HepG2 (cell line): ENCODE measurements around the gene DNAJA2. TPM values are rescaled to one million over a fixed set of nuclear protein-coding genes. Genes with fewer than 3 reads are reported as not detected.

ENCODE experiments used
- CBX2 ChIP-seq, 2 experiments: fragments of 200-600 bp in 1 of 2; sonication (generic); formaldehyde crosslinking in 1 of 2; IDR thresholded peaks; 2 replicates each; pipeline versions ENCODE4 v1.7.0 to v1.8.1; 2018 to 2022; ENCODE audit warnings: low read depth in 2 of 2, low read length in 1 of 2, mild to moderate bottlenecking in 1 of 2, missing genetic modification reagents in 1 of 2
- FOSL1 ChIP-seq: sonication (generic); formaldehyde crosslinking; IDR thresholded peaks from 2 replicates; pipeline ENCODE4 v1.9.0; 2021; ENCODE audit warnings: missing genetic modification reagents, borderline replicate concordance
- KDM2A ChIP-seq: sonication (generic); formaldehyde crosslinking; IDR thresholded peaks from 2 replicates; pipeline ENCODE4 v1.4.0; 2020; ENCODE audit warnings: low read depth, missing genetic modification reagents, borderline replicate concordance
- MIXL1 ChIP-seq: IDR thresholded peaks from 2 replicates; pipeline ENCODE4 v1.6.1; 2016
- MYC ChIP-seq: sonication (generic); formaldehyde crosslinking; IDR thresholded peaks from 2 replicates; pipeline ENCODE4 v1.9.0; 2021; ENCODE audit warnings: missing genetic modification reagents, borderline replicate concordance
- PITX1 ChIP-seq: sonication (generic); formaldehyde crosslinking; IDR thresholded peaks from 2 replicates; pipeline ENCODE4 v1.5.1; 2020; ENCODE audit warnings: mild to moderate bottlenecking, missing genetic modification reagents
- RARA ChIP-seq: IDR thresholded peaks from 2 replicates; pipeline ENCODE4 v1.6.1; 2016; ENCODE audit warnings: missing genetic modification reagents, missing compliant biosample characterization
- RBM39 ChIP-seq: fragments of 200-400 bp; formaldehyde crosslinking; IDR thresholded peaks from one replicate; pipeline ENCODE4 v1.6.1; 2018; ENCODE audit warnings: antibody characterized with exemption, mild to moderate bottlenecking, low read depth, low read length; ENCODE audit not compliant: poor library complexity, severe bottlenecking
- TBX2 ChIP-seq: sonication (generic); formaldehyde crosslinking; IDR thresholded peaks from 2 replicates; pipeline ENCODE4 v1.5.0; 2020; ENCODE audit warnings: missing genetic modification reagents, mild to moderate bottlenecking, borderline replicate concordance
- TEAD3 ChIP-seq: optimal IDR thresholded peaks from 2 replicates; pipeline ENCODE3; 2016; ENCODE audit warnings: borderline replicate concordance
- THAP11 ChIP-seq: IDR thresholded peaks from 2 replicates; pipeline ENCODE4 v1.6.1; 2016; ENCODE audit warnings: missing biosample characterization, missing genetic modification reagents
- ZC3H13 ChIP-seq: sonication (generic); formaldehyde crosslinking; IDR thresholded peaks from 2 replicates; pipeline ENCODE4 v1.8.1; 2023; ENCODE audit warnings: mild to moderate bottlenecking, missing genetic modification reagents, moderate library complexity
- ZFP41 ChIP-seq: sonication (generic); formaldehyde crosslinking; IDR thresholded peaks from 2 replicates; pipeline ENCODE4 v1.4.0; 2020; ENCODE audit warnings: mild to moderate bottlenecking, missing genetic modification reagents, borderline replicate concordance
- ZFX ChIP-seq: sonication (generic); formaldehyde crosslinking; IDR thresholded peaks from 2 replicates; pipeline ENCODE4 v1.4.0; 2020; ENCODE audit warnings: mild to moderate bottlenecking, low read depth, missing genetic modification reagents, moderate library complexity
- ZNF382 ChIP-seq: sonication (generic); formaldehyde crosslinking; IDR thresholded peaks from 2 replicates; pipeline ENCODE4 v1.5.0; 2020; ENCODE audit warnings: missing genetic modification reagents, mild to moderate bottlenecking, borderline replicate concordance
- ZNF549 ChIP-seq: sonication (generic); formaldehyde crosslinking; IDR thresholded peaks from 2 replicates; pipeline ENCODE4 v1.5.0; 2020; ENCODE audit warnings: missing genetic modification reagents
- ZNF550 ChIP-seq: sonication (generic); formaldehyde crosslinking; IDR thresholded peaks from 2 replicates; pipeline ENCODE4 v1.4.0; 2020; ENCODE audit warnings: mild to moderate bottlenecking, missing genetic modification reagents, borderline replicate concordance
- ZNF557 ChIP-seq: sonication (generic); formaldehyde crosslinking; IDR thresholded peaks from 2 replicates; pipeline ENCODE4 v1.4.0; 2020; ENCODE audit warnings: missing genetic modification reagents
- ZNF678 ChIP-seq: sonication (generic); formaldehyde crosslinking; IDR thresholded peaks from 2 replicates; pipeline ENCODE4 v1.4.0; 2020; ENCODE audit warnings: mild to moderate bottlenecking, missing genetic modification reagents
- ZNF839 ChIP-seq: sonication (generic); formaldehyde crosslinking; IDR thresholded peaks from 2 replicates; pipeline ENCODE4 v1.4.0; 2020; ENCODE audit warnings: missing genetic modification reagents, mild to moderate bottlenecking, borderline replicate concordance
- polyA plus RNA-seq, 8 experiments: library from polyadenylated mRNA; depleted of rRNA in 3 of 8; stranded (reverse) in 7 of 8; unstranded in 1 of 8; fragments of >200 nt; fragmentation: Illumina TruSeq in 4 of 8; extraction: Trizol in 4 of 8; gene quantifications; 2 replicates each; pipeline versions ENCODE4 v1.2.1 to v1.2.3, GENCODE V29; 2011 to 2016; ENCODE audit warnings: low read depth in 4 of 8, missing spikeins in 1 of 8, mixed read lengths in 1 of 8; ENCODE audit not compliant: insufficient read depth in 1 of 8
- total RNA-seq, 5 experiments: library from RNA; depleted of rRNA; stranded (reverse); fragments of >200 nt; fragmentation: Illumina TruSeq; extraction: Trizol; gene quantifications; 2 replicates each; pipeline ENCODE4 v1.2.3, GENCODE V29; 2016; ENCODE audit warnings: low read depth in 1 of 5
- TF ChIP-seq, protein P1 (sequence below): sonication (generic); formaldehyde crosslinking; IDR thresholded peaks from 2 replicates; pipeline ENCODE4 v1.4.0; 2020; ENCODE audit warnings: missing genetic modification reagents
- TF ChIP-seq, protein P2 (sequence below): sonication (generic); formaldehyde crosslinking; IDR thresholded peaks from 2 replicates; pipeline ENCODE4 v1.4.0; 2020; ENCODE audit warnings: missing genetic modification reagents
- TF ChIP-seq, protein P3 (sequence below): sonication (generic); formaldehyde crosslinking; IDR thresholded peaks from 2 replicates; pipeline ENCODE4 v1.5.0; 2020; ENCODE audit warnings: missing genetic modification reagents, mild to moderate bottlenecking, borderline replicate concordance
- TF ChIP-seq, protein P4 (sequence below): sonication (generic); formaldehyde crosslinking; IDR thresholded peaks from 2 replicates; pipeline ENCODE4 v1.9.0; 2022; ENCODE audit warnings: low read depth, missing genetic modification reagents

Gene DNAJA2
- total and polyA plus RNA-seq, 2 of the 13 experiments (the other 11 are each of a cell fraction or from before 2014, with no cell fraction given), result 25.4 to 176 TPM

DNA sequence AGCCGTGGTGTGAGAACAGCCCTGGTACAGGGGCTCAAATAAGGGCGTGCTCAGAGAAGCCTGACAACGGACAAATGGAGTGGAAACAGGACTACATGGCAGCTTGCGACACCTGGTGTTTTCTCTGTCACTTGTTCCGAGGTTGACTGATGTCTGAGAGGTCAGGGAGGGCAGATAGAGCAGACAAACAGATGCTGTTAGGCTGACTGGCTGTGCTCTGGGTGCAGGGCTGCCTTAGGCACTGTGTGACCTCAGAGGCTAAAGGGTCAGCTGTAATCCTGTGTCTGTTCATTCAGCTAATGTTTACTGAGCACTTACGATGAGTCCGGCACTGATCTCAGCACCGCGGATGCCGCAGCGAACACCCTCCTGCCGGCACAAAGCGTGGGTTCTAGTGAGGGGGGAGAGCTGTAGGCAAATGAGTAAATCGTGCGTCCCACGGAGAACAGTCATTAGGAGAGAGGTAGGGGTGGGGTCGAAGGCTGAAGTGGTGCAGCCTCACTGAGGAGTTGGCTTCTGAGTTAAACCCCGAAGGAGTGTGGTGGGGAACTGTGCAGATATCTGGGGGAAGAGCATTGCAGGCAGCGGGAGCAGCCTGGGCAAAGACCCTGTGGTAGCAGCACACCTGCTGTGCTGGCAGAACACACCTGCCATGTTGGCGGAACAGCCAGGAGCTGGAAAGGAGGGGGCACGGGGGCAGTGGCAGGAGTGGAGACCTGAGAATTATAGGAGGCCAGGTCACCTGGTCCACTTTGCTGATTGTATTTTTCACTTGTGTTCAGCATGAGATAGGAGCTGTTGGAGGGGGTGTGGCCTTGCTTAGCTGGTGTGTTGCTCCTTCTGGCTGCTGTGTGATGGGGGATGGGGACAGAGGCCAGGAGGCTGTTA, 54.3 kb downstream of the DNAJA2 start (continued):
- TF ChIP-seq, protein P1, sequence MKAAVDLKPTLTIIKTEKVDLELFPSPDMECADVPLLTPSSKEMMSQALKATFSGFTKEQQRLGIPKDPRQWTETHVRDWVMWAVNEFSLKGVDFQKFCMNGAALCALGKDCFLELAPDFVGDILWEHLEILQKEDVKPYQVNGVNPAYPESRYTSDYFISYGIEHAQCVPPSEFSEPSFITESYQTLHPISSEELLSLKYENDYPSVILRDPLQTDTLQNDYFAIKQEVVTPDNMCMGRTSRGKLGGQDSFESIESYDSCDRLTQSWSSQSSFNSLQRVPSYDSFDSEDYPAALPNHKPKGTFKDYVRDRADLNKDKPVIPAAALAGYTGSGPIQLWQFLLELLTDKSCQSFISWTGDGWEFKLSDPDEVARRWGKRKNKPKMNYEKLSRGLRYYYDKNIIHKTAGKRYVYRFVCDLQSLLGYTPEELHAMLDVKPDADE, result no peak
- TF ChIP-seq, protein P2, sequence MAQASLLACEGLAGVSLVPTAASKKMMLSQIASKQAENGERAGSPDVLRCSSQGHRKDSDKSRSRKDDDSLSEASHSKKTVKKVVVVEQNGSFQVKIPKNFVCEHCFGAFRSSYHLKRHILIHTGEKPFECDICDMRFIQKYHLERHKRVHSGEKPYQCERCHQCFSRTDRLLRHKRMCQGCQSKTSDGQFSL, result no peak
- TF ChIP-seq RARA (CRISPR knock-in tag) (peak; percentile 89), CBX2 (IDR thresholded peaks at IDR 0.05; ENCODE audit: low read depth, low read length) (no peak), CBX2 (CRISPR knock-in tag; IDR thresholded peaks at IDR 0.05; ENCODE audit: low read depth) (no peak), MYC (no peak), TBX2 (CRISPR knock-in tag) (peak; percentile 98), KDM2A (CRISPR knock-in tag) (peak; percentile 66; the same call in 1 of the 2 replicates), THAP11 (CRISPR knock-in tag) (peak; percentile 47), PITX1 (CRISPR knock-in tag) (peak; percentile 95), RBM39 (peak; percentile 48), ZNF678 (CRISPR knock-in tag) (no peak), ZC3H13 (CRISPR knock-in tag) (peak; percentile 98), TEAD3 (CRISPR knock-in tag) (peak; percentile 75), MIXL1 (CRISPR knock-in tag) (peak; percentile 76; the same call in 1 of the 2 replicates), ZNF839 (0 out of 2 replicates have a peak, but pooled peaks have one; percentile 31), ZNF549 (no peak), ZNF550 (CRISPR knock-in tag) (peak; percentile 84; the same call in 1 of the 2 replicates), ZNF382 (CRISPR knock-in tag) (no peak), ZNF557 (0 out of 2 replicates have a peak, but pooled peaks have one; percentile 31), ZFP41 (CRISPR knock-in tag) (no peak), FOSL1 (no peak), ZFX (CRISPR knock-in tag) (peak; percentile 54; the same call in 1 of the 2 replicates)
- TF ChIP-seq, protein P3, sequence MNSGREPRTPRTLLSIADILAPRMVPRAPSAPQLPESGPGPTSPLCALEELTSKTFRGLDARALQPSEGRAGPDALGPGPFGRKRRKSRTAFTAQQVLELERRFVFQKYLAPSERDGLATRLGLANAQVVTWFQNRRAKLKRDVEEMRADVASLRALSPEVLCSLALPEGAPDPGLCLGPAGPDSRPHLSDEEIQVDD (CRISPR knock-in tag), result peak; percentile 61
- TF ChIP-seq, protein P4, sequence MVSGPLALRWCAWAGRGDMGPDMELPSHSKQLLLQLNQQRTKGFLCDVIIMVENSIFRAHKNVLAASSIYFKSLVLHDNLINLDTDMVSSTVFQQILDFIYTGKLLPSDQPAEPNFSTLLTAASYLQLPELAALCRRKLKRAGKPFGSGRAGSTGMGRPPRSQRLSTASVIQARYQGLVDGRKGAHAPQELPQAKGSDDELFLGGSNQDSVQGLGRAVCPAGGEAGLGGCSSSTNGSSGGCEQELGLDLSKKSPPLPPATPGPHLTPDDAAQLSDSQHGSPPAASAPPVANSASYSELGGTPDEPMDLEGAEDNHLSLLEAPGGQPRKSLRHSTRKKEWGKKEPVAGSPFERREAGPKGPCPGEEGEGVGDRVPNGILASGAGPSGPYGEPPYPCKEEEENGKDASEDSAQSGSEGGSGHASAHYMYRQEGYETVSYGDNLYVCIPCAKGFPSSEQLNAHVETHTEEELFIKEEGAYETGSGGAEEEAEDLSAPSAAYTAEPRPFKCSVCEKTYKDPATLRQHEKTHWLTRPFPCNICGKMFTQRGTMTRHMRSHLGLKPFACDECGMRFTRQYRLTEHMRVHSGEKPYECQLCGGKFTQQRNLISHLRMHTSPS (CRISPR knock-in tag), result peak; percentile 72
